ENCODE results near the gene CBARP.

GRCh38 chr19:1206150-1206863 lies 31.5 kb downstream of the CBARP start:
- TF ChIP-seq CTCF (IDR thresholded peaks at IDR 0.05) (no peak), POLR2A (IDR thresholded peaks at IDR 0.05; ENCODE audit: low read depth) (no peak)

Measured in esophagus muscularis mucosa (tissue), 3 donors.